Activated naive CD4-positive, alpha-beta T cell treated with anti-CD3 and anti-CD28 coated beads, Interleukin-2, amount 50 U/mL, for 24 hours (primary cell): Measurements from ENCODE around the gene TNKS1BP1.

ENCODE experiments used
- H3K27ac Mint-ChIP-seq: one replicate; pipeline ENCODE4 v1.8.0; 2021; ENCODE audit warnings: mild to moderate bottlenecking, mixed read lengths
- H3K27me3 Mint-ChIP-seq: one replicate; pipeline ENCODE4 v1.8.0; 2021; ENCODE audit warnings: mixed read lengths
- H3K36me3 Mint-ChIP-seq: one replicate; pipeline ENCODE4 v1.8.0; 2021; ENCODE audit warnings: mixed read lengths
- H3K4me1 Mint-ChIP-seq: one replicate; pipeline ENCODE4 v1.8.0; 2021; ENCODE audit warnings: mixed read lengths
- H3K4me3 Mint-ChIP-seq: one replicate; pipeline ENCODE4 v1.8.0; 2021; ENCODE audit warnings: mild to moderate bottlenecking, mixed read lengths
- H3K9me3 Mint-ChIP-seq: one replicate; pipeline ENCODE4 v1.8.0; 2021; ENCODE audit warnings: mixed read lengths

TNKS1BP1 gene

DNA sequence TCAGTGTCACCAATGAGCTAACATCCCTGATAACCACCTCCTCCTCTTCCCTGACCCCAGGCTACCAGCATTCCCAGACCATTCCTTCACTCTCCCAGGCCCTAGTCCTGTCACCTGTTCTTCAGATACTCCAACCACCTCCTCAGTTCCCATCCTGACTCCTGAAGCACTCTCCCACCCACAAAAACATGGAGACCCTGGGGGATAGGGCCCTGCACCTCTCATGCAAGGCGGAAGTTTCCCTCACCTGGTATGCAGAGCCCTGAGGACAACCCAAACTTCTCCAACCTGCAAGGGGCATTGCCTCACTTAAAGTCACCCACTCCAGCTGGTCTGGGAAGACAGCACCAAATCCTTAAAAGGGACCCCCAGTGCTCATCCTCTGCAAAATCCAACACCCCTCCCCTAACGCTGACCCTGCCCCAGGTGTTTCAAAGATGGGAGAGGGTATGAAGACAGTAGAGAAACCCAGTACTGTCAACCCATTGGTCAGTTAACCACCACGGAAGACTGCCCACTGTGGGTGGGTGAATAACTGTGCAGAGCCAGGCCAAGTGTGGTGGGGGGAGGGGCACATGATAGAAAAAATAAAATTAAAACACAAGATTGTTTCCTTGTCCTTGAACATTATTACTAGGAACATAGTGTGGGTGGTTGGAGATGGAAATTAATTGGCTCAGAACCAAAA is 1.4 kb downstream of the TNKS1BP1 start:
- H3K36me3 Mint-ChIP-seq: peaks cover 23% of the 10 kb centered on the region
- H3K4me3 Mint-ChIP-seq: peak overlapping the region; percentile 90
- H3K9me3 Mint-ChIP-seq: no peaks in the 10 kb centered on the region
- H3K27ac Mint-ChIP-seq: peak overlapping the region; percentile 91
- no peaks in the 10 kb centered on the region for H3K27me3 Mint-ChIP-seq
- peaks cover 46% of the 10 kb centered on the region for H3K4me1 Mint-ChIP-seq

DNA sequence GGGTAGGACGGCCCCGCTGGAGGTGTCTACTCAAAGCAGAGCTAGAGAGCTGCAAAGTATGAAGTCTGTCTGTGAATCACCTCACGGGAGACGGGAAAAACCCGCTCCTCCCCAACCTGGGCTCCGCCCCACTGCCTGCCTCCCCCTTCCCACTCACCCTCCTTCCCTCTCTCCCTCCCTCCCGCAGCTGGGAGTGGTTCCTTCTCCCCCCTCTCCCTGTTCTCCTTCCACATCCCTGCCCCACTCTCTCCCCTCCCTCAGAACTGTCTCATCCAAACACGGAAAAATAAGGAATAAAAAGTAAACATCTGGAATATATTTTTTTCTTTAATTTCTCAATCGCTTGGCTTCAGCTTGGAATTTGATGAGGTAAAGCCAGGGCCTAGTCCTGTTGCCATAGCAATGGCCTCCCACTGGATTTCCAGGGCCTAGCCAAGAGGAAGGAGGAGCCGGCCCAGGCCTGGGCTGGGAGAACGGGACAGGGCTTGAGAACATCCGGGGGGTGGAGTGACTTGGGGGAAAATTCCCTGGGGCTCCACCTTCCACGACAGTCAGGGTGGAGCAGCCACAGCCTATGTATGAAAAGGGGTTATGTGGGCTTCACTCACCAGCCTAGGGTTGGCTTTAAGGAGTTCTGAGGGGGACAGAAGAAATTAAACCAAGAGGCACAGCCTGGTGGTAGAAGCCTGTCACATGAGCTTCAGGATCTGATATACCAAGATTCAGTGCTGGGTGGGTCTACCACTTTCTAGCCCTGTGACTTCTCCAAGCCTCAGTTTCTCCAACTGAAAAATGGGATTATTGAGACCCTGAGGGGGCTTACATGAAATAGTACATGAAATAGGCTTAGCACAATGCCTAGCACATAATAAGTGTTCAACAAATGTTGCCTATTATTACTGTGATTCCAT is 2.2 kb downstream of the TNKS1BP1 start:
- peaks cover 44% of the 10 kb centered on the region for H3K4me1 Mint-ChIP-seq
- H3K27me3 Mint-ChIP-seq: no peaks in the 10 kb centered on the region
- H3K9me3 Mint-ChIP-seq: no peaks in the 10 kb centered on the region
- H3K4me3 Mint-ChIP-seq: peak overlapping the region; percentile 90
- peaks cover 20% of the 10 kb centered on the region for H3K36me3 Mint-ChIP-seq
- peak overlapping the region; percentile 91 for H3K27ac Mint-ChIP-seq

DNA sequence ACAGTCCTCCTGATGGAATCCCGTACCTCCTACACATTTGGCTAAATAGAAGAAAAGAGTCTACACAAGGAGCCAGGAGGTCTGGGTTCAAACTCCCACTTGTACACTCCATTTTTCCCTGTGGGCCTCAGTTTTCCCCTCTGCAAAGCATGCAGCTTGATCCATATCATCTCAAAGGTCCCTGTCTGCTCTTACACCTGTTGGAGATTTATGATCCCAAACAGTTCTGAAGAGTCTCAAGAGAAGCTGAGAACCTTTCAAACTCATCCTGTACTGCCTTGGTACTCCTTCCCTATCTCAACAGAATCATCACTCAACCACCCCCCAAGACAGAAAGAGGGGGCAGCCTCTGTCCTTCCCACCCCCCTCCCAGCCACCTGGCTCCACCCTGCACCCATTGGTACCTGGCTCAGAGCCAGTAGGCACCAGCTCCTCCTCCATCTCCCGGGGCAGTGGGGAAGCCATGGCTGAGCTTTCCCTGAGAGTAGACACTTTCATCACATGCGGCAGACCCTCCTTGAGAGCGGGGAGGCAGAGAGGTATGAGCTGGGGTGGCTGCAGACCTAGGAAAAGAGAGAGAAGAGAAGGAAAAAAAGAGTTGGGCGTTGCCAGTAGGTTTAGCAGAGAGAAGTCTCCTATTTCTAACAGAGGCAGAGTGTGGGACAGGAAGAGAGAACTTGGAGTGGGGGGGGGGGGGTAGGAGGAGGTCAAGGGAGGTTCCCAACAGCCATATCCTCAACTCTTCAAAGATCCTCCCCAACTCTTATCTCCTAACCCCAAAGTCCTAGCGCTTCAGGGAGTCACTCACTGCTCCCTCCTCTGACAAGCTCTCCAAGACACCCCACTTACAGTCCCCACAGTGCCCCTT is 3.1 kb downstream of the TNKS1BP1 start:
- H3K27me3 Mint-ChIP-seq: no peaks in the 10 kb centered on the region
- peaks cover 13% of the 10 kb centered on the region for H3K36me3 Mint-ChIP-seq
- H3K4me1 Mint-ChIP-seq: peaks cover 41% of the 10 kb centered on the region
- peak overlapping the region; percentile 32 for H3K27ac Mint-ChIP-seq
- peak overlapping the region; percentile 33 for H3K4me3 Mint-ChIP-seq
- no peaks in the 10 kb centered on the region for H3K9me3 Mint-ChIP-seq

DNA sequence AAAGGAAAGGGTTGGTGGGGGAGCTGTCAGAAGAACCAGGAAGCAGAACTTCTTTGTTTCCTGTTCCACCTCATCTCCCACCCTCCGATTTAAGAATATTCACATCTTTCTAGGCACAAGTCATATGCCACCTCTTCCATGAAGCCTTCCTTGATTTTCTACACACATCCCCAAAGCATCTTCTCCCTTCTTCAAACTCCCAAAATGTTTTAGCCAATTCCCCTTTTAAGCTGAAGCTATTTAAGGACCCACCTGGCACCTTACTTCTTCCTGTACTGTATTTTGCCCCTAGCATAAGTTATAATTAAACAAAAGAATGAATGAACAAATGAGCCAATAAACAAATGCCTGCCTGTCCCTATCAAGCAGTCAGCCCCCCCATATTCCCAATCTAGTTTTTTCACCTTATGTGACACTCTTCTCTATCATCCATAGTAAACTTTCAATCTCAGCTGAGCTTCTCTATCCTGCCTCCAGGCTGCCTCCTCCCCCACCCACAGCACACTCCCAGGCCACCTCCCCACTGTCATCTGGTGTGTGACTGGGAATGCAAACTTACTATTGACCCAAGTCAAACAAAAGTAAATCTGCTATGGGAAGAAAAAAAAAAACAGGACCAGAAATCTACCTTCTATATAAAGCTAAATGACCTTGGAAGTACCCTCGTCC is 3.9 kb downstream of the TNKS1BP1 start:
- Mint-ChIP-seq H3K4me1 (peaks cover 34% of the 10 kb centered on the region), H3K4me3 (no peak overlapping the region), H3K36me3 (peaks cover 8% of the 10 kb centered on the region), H3K27me3 (no peaks in the 10 kb centered on the region), H3K9me3 (no peaks in the 10 kb centered on the region), H3K27ac (peak overlapping the region; percentile 36)

DNA sequence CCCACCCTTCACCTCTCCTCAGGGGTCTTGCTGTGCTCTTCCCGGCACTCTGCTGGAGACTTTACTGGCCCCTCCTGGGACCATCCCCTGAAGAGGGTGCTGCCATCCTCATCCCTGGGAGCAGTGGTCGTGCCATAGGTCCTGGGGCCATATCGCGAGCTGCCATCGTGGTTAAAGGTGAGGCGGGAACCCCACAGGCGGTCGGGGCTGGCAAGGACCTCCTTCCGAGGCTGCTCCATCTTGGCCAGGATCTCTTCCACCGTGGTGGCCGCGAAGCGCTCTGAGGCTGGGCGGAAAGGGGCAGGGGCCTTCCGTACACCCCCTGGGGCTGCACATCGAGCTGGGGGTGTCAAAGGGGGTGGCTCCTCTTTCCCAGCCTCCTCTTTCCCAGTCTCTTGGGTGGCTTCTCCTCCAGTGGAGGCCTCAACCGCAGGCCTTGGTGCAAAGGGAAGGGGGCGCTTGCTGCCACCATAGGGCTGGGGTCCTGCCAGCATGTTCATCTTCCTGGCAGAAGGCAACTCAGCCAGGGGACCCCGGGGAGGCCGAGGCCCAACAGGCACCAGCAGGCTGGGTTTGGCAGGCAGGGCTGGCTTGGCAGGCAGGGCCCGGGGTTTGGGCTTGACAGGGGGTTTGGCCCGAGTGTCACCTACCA is 4.6 kb downstream of the TNKS1BP1 start:
- Mint-ChIP-seq H3K27ac (no peak overlapping the region), H3K4me3 (no peak overlapping the region), H3K4me1 (peaks cover 28% of the 10 kb centered on the region), H3K9me3 (no peaks in the 10 kb centered on the region), H3K27me3 (no peaks in the 10 kb centered on the region), H3K36me3 (peaks cover 6% of the 10 kb centered on the region)

DNA sequence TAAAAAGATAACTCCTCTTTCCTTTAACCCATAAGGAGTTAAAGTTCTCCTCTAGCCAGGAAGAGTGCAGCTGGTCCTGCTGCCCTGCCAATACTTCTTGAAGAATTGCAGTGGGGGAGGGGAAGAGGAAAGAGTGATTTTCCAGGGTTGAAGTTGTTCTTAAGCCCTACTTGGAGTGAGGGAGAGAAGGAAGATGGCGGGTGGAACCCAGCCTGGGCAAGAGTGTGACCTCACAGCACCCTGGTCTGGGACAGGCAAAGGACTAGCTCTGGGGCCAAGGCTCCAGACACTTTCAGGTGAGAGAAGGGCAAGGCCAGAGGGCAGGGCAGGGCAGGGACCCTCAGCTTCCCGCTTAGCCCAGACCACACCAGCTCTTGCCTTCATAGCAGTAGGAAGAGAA is 6.6 kb downstream of the TNKS1BP1 start:
- H3K27ac Mint-ChIP-seq: no peak overlapping the region
- no peak overlapping the region for H3K4me3 Mint-ChIP-seq
- peaks cover 20% of the 10 kb centered on the region for H3K4me1 Mint-ChIP-seq
- H3K36me3 Mint-ChIP-seq: peaks cover 6% of the 10 kb centered on the region
- no peaks in the 10 kb centered on the region for H3K27me3 Mint-ChIP-seq
- no peaks in the 10 kb centered on the region for H3K9me3 Mint-ChIP-seq

DNA sequence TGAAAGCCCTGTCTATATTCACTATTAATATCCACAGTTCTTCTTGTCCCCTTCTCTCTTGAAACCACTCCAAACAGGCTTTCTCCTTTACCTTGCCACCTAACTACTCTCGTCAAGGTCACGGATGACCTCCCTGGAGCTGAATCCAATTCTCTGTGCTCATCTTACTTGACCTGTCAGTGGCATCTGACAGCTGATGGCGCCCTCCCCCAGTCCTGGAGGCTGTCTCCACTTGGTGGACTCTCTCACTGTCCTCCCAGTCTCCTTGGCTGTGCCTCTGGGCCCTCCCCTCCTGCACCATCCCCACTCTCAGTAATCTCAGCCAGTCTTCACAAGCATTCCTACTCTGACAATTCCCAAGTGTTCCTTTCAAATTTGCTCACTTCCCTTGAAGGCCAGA is 8.7 kb downstream of the TNKS1BP1 start:
- H3K4me3 Mint-ChIP-seq: no peak overlapping the region
- peaks cover 8% of the 10 kb centered on the region for H3K36me3 Mint-ChIP-seq
- H3K27me3 Mint-ChIP-seq: no peaks in the 10 kb centered on the region
- no peaks in the 10 kb centered on the region for H3K9me3 Mint-ChIP-seq
- H3K4me1 Mint-ChIP-seq: peaks cover 10% of the 10 kb centered on the region
- no peak overlapping the region for H3K27ac Mint-ChIP-seq

DNA sequence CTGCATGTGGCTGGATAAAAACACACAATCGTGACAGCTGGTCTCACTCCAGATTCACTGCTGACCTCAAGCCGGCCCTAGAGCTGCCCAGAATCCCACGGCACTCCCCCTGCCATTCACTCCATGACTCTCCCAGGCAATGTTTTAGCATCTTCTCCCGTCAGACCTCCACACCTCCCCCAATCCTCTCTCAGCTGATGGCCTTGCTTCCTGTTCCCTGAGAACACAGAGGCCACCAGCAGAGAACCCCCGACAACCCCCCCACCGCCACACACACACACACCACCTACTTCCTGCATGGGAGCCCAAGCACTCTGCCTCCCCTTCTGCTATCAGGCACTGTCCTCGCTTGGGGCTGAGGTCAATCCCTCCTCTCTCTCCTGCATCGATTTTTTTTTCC is 9.3 kb downstream of the TNKS1BP1 start:
- Mint-ChIP-seq H3K36me3 (peaks cover 5% of the 10 kb centered on the region), H3K4me3 (no peak overlapping the region), H3K27me3 (no peaks in the 10 kb centered on the region), H3K4me1 (peaks cover 7% of the 10 kb centered on the region), H3K27ac (no peak overlapping the region), H3K9me3 (no peaks in the 10 kb centered on the region)

DNA sequence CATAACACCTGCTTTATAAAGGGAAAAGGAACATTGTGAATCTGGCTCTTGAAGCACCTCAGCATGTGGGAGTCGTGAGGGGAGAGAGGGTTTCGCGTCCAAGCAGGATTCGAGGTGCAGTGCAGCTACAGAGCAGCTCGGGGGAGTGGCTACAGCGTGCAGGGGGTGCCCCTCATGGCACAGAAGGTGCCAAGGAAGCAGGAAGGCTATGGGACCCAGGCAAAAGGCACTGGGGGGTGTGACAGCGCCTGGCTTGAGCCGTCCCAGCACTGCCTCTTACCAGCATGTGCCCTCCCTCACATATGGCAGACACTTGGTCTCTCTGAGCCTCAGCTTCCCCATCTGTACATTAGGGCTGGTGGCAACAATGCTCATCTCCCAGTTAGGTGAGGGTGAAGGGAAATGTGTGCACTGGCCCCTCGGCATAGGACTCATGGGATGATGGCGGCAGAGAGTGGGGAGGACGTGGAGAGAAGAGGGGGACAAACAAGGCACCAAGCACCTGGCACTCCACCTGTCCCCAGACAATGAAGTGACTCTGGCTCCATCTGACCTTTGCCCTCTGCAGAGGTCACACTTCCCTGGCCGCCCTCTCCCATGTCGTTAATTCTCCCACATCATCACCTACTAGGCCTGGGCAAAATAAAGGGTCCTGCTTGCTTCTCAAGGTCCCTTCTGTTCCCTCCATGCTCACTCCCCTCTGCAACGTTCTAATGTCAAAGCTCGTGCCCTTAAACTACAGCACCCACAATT is 10.4 kb downstream of the TNKS1BP1 start:
- peaks cover 7% of the 10 kb centered on the region for H3K4me1 Mint-ChIP-seq
- H3K4me3 Mint-ChIP-seq: no peak overlapping the region
- H3K27me3 Mint-ChIP-seq: no peaks in the 10 kb centered on the region
- H3K36me3 Mint-ChIP-seq: peaks cover 11% of the 10 kb centered on the region
- H3K27ac Mint-ChIP-seq: no peak overlapping the region
- H3K9me3 Mint-ChIP-seq: no peaks in the 10 kb centered on the region

DNA sequence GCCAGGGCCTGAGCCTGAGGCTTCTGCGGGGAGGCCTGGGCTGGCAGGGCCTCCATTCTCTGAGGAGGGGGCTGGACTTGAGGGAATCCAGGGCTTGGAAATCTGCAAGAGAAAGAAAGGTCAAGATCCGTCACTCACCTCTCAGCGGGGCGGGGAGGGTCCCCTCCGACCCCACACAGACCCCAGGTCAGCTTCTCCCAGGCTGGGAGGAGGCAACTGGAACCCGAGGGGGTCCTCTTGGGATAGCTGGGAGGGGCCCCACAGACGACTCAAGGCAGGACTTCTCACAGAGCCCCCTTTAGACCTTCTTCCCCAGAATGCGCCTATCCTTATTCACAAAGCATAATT is 11.0 kb downstream of the TNKS1BP1 start:
- H3K27me3 Mint-ChIP-seq: no peaks in the 10 kb centered on the region
- H3K27ac Mint-ChIP-seq: no peak overlapping the region
- peaks cover 12% of the 10 kb centered on the region for H3K36me3 Mint-ChIP-seq
- no peak overlapping the region for H3K4me3 Mint-ChIP-seq
- H3K9me3 Mint-ChIP-seq: no peaks in the 10 kb centered on the region
- peaks cover 4% of the 10 kb centered on the region for H3K4me1 Mint-ChIP-seq

DNA sequence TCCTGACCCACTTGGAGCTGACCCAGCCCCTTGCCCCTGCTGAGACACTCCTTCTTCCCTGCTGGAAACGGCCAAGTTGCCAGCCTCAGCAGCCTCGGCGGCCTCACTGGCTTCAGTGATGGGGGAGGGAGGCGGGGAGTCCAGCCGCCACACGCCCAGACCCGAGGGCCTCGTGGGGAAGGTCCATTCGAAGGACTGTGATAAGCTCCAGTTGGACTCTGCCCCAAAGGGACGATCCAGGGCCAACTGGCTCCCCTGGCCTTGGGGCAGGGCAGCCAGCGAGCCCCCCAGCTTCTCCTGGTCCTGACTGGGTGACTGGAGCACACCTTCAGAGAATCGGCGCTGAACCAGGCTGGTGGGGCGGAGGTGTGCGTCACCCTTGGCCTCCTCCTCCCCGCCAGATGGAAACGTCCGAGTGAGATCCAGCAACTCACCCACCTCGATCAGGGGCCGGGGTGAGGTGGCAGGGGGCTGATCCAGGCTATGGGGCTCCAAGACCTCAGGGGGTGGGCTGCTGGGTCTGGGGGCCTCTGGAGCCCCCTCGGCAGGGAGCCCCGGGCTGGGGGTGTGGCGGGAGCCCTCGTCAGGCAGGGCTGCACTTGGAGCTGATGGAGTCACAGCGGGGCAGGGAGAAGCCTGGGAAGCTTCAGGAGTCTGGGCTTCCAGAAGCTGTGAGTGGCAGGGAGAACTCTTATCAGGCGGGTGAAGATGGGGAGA is 11.5 kb downstream of the TNKS1BP1 start:
- no peak overlapping the region for H3K4me3 Mint-ChIP-seq
- peaks cover 4% of the 10 kb centered on the region for H3K4me1 Mint-ChIP-seq
- no peaks in the 10 kb centered on the region for H3K9me3 Mint-ChIP-seq
- peaks cover 12% of the 10 kb centered on the region for H3K36me3 Mint-ChIP-seq
- no peaks in the 10 kb centered on the region for H3K27me3 Mint-ChIP-seq
- H3K27ac Mint-ChIP-seq: no peak overlapping the region

DNA sequence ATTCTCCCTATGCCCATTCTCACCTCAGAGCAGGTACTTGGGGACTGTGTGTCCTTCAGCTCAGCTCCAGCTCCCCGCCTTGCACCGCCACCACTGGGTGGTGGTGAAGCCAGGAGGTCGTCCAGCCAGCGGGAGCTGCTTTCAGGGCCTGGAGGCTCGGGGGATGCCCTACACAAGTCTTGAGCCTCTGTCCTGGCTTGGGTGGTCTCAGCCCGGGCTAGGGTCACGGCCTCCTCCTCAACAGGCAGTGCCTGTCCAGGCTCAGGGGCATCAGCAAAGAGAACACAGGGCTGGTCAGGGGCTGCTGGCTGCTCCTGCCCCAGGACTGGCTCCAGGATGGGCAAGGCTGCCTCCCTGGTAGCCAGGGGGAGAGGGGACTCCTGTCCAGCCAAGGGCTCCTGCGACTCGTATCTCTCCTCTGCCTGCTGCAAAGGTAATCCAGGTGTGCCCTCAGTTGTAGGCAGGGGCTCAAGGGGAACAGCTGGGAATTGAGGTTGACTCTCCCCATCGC is 12.2 kb downstream of the TNKS1BP1 start:
- no peaks in the 10 kb centered on the region for H3K9me3 Mint-ChIP-seq
- H3K36me3 Mint-ChIP-seq: peaks cover 10% of the 10 kb centered on the region
- no peak overlapping the region for H3K27ac Mint-ChIP-seq
- H3K4me3 Mint-ChIP-seq: peak overlapping the region; percentile 58
- peaks cover 4% of the 10 kb centered on the region for H3K4me1 Mint-ChIP-seq
- no peaks in the 10 kb centered on the region for H3K27me3 Mint-ChIP-seq

DNA sequence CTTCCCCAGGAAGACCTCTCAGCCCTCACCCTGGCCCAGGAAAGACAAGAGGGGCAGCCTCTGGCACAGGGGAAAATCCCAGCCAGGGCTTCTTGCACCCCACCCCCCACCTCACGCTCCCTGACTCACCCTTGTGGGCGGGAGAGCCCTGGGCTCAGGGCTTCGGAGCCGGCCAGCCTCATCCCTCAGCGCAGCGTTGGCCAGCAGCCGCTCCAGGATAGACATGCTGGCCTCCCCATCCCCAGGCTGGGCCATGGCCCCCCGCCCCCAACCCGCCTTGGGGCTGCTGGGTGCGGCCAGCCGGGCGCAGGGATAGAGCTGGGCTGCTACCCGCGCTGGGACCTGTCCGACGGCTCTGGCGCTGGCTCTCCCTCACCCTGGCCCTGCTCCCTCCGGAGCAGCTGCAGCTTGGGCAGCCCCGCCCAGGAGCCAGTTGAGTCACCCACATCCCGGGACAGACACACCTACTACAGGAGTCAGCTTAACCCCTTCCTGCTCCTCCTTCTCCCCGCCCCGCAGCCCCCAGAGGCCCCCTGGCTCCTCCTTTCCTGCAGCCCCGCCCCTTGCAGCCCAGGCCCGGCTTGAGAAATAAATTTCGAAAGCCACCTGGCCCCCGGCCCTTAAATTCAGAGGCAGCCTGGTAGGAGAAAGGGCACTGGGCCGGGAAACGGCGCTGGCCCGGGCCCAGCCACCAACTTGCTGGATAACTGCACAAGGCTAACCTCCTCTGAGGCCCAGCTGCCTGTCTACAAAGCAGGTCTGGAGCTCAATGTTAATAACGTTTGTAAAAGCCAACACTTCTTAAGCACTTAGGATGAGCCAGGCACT is 13.4 kb downstream of the TNKS1BP1 start:
- Mint-ChIP-seq H3K27ac (no peak overlapping the region), H3K27me3 (no peaks in the 10 kb centered on the region)

More for the DNA sequence above, 13.4 kb downstream of the TNKS1BP1 start:
- Mint-ChIP-seq H3K36me3 (peaks cover 10% of the 10 kb centered on the region), H3K4me1 (peaks cover 4% of the 10 kb centered on the region), H3K4me3 (peak overlapping the region; percentile 38), H3K9me3 (no peaks in the 10 kb centered on the region)
